ENCODE data around the gene RPL41. TPM values are rescaled to one million over a fixed set of nuclear protein-coding genes. Genes with fewer than 3 reads are reported as not detected.

The RPL41 gene
- total RNA-seq, 1 donor from 2014 or later: 5,829 TPM

- DNase-seq (no peak), ATAC-seq (ENCODE audit: low read depth) (no peak)
- H3K4me1 Mint-ChIP-seq: peaks cover 33% of the 10 kb centered on the region
- no peaks in the 10 kb centered on the region for H3K9me3 Mint-ChIP-seq
- TF ChIP-seq CTCF (IDR thresholded peaks at IDR 0.05): no peak
- ChIA-PET CTCF (no interaction called here), POLR2A (interaction anchor here (0.6 to 3.4 kb wide), 5 partner anchors 12 to 118 kb away, joined by 3 to 112 read pairs (median 5); partner anchors contain the start of genes RPL41, RPS26 and ZC3H10)
- H3K4me3 Mint-ChIP-seq: peak overlapping the region; percentile 32
- intact Hi-C loops (cut with micrococcal nuclease): loop anchor here (5.0 kb wide), 2 partner anchors 175 to 585 kb away; partner anchors contain the start of genes PTGES3 and PYM1
- H3K27me3 Mint-ChIP-seq: peaks cover 2% of the 10 kb centered on the region
- peaks cover 27% of the 10 kb centered on the region for H3K36me3 Mint-ChIP-seq (ENCODE audit: low read depth)
- no peak overlapping the region for H3K27ac Mint-ChIP-seq
These were observed 13.8 kb upstream of the RPL41 start for GRCh38 chr12:56102683-56103065.

GRCh38 chr12:56103066-56103711 is 13.2 kb upstream of the RPL41 start:
- intact Hi-C loops (cut with micrococcal nuclease): loop anchor here (5.0 kb wide), 2 partner anchors 176 to 584 kb away; partner anchors contain the start of genes PTGES3 and PYM1
- TF ChIP-seq CTCF (IDR thresholded peaks at IDR 0.05): no peak
- H3K36me3 Mint-ChIP-seq (ENCODE audit: low read depth): peaks cover 32% of the 10 kb centered on the region
- DNase-seq (no peak), ATAC-seq (ENCODE audit: low read depth) (no peak)
- H3K27ac Mint-ChIP-seq: peak overlapping the region; percentile 93
- H3K9me3 Mint-ChIP-seq: no peaks in the 10 kb centered on the region
- H3K4me1 Mint-ChIP-seq: peaks cover 33% of the 10 kb centered on the region
- H3K27me3 Mint-ChIP-seq: no peaks in the 10 kb centered on the region
- peak overlapping the region; percentile 98 for H3K4me3 Mint-ChIP-seq
- POLR2A ChIA-PET: interaction anchor here (0.5 to 3.4 kb wide), 6 partner anchors 14 to 164 kb away, joined by 3 to 112 read pairs (median 8); partner anchors contain the start of genes ERBB3, RPL41 and ZC3H10
- CTCF ChIA-PET: interaction anchor here (2.1 to 2.4 kb wide), 2 partner anchors 15 to 24 kb away, joined by 6 to 10 read pairs; partner anchors contain the start of gene ZC3H10

GRCh38 chr12:56103823-56104108 is 12.7 kb upstream of the RPL41 start:
- Mint-ChIP-seq H3K27ac (peak overlapping the region; percentile 93), H3K9me3 (no peaks in the 10 kb centered on the region), H3K36me3 (ENCODE audit: low read depth) (peaks cover 38% of the 10 kb centered on the region), H3K27me3 (no peaks in the 10 kb centered on the region), H3K4me1 (peaks cover 33% of the 10 kb centered on the region), H3K4me3 (peak overlapping the region; percentile 98)
- DNase-seq: no peak
- intact Hi-C loops (cut with micrococcal nuclease): loop anchor here (1.0 to 5.0 kb wide), 12 partner anchors 13 to 584 kb away; partner anchors contain the start of genes DNAJC14, ESYT1, MYL6B and PTGES3
- ChIA-PET CTCF (interaction anchor here (0.7 to 2.4 kb wide), 6 partner anchors 8 to 177 kb away, joined by 3 to 10 read pairs (median 4); partner anchors contain the start of genes RNF41 and ZC3H10), POLR2A (interaction anchor here (0.7 to 3.4 kb wide), 31 partner anchors 9 to 533 kb away, joined by 3 to 112 read pairs (median 6); partner anchors contain the start of genes CD63, CNPY2, DNAJC14 and ERBB3)
- ATAC-seq (ENCODE audit: low read depth): no peak
- TF ChIP-seq CTCF (IDR thresholded peaks at IDR 0.05): no peak

- CTCF ChIA-PET: interaction anchor here (0.7 to 2.4 kb wide), 7 partner anchors 9 to 178 kb away, joined by 3 to 10 read pairs (median 4); partner anchors contain the start of genes RNF41 and ZC3H10
- TF ChIP-seq CTCF (IDR thresholded peaks at IDR 0.05): no peak
- Mint-ChIP-seq H3K9me3 (no peaks in the 10 kb centered on the region), H3K27ac (peak within 1 kb of the TSS; percentile 93), H3K4me3 (peak within 1 kb of the TSS; percentile 98), H3K36me3 (ENCODE audit: low read depth) (peaks cover 43% of the 10 kb centered on the region), H3K4me1 (peaks cover 33% of the 10 kb centered on the region), H3K27me3 (no peaks in the 10 kb centered on the region)
- peak; percentile 92 for DNase-seq
- POLR2A ChIA-PET: interaction anchor here (0.6 to 3.4 kb wide), 34 partner anchors 9 to 532 kb away, joined by 3 to 112 read pairs (median 6); partner anchors contain the start of genes CD63, CNPY2, DNAJC14 and ERBB3
- intact Hi-C loops (cut with micrococcal nuclease): loop anchor here (1.0 to 5.0 kb wide), 12 partner anchors 12 to 583 kb away; partner anchors contain the start of genes DNAJC14, ESYT1, MYL6B and PTGES3
- ATAC-seq (ENCODE audit: low read depth): peak; percentile 91
These were observed 12.2 kb upstream of the RPL41 start, which contains the start of gene PA2G4 for GRCh38 chr12:56104109-56104814. Gene PA2G4 (plus strand): TSS chr12:56104559. CDS start chr12:56104738, 179 bp downstream.

All from activated B cell treated with CpG ODN at 0.5 μM for 24 hours (primary cell).